Keratinocyte (primary cell): ENCODE results near the gene ELK3.

Source experiments
- CTCF ChIP-seq, 3 experiments: IDR thresholded peaks in 1 of 3; conservative IDR thresholded peaks in 1 of 3; optimal IDR thresholded peaks in 1 of 3; 2 replicates in 2 of 3; 3 replicates in 1 of 3; pipeline versions ENCODE3 to v1.5.1; 2011; ENCODE audit warnings: low read length in 3 of 3, mild to moderate bottlenecking in 3 of 3, moderate library complexity in 2 of 3, control low read depth in 1 of 3, inconsistent platforms in 1 of 3; ENCODE audit not compliant: insufficient read depth in 2 of 3; ENCODE audit errors: extremely low read depth in 1 of 3
- EZH2 ChIP-seq: IDR thresholded peaks from one replicate; pipeline ENCODE4 v1.6.1; 2012; ENCODE audit warnings: inconsistent platforms, mild to moderate bottlenecking, low read length, moderate library complexity

GRCh38 chr12:96195845-96196451, 1.8 kb downstream of the ELK3 start:
- no peak for TF ChIP-seq CTCF (optimal IDR thresholded peaks at IDR 0.05 in 1 of 3, IDR thresholded peaks at IDR 0.05 in 1 of 3, conservative IDR thresholded peaks at IDR 0.05 in 1 of 3; ENCODE audit: extremely low read depth in 1 of 3, insufficient read depth in 2 of 3, low read length in 3 of 3)
- no peak for TF ChIP-seq EZH2
